Measurements from ENCODE around the gene C1RL. TPM values are rescaled to one million over a fixed set of nuclear protein-coding genes. Genes with fewer than 3 reads are reported as not detected.

The C1RL gene
- total and polyA plus RNA-seq, 8 donors = 55.4 to 72.7 (median 63.8) TPM

- Histone ChIP-seq H3K27ac (peak overlapping the region; percentile 34 to 58), H3K36me3 (peaks cover 0 to 10% of the 10 kb centered on the region in 2 donors), H3K9me3 (no peaks in the 10 kb centered on the region), H3K4me3 (peak overlapping the region; percentile 59 to 63), H3K4me1 (peaks cover 5 to 27% of the 10 kb centered on the region in 2 donors), H3K27me3 (peaks cover 0 to 36% of the 10 kb centered on the region in 2 donors)
- intact Hi-C loops (cut with DNase I) = no loop called here
- DNase-seq (peak in 1 of 4 donors; percentile 13), ATAC-seq (peak; percentile 2)
- TF ChIP-seq CTCF (IDR thresholded peaks at IDR 0.05) = no peak
These were observed 20.4 kb upstream of the C1RL start for GRCh38 chr12:7129287-7129871.

GRCh38 chr12:7128681-7129286, 19.8 kb upstream of the C1RL start, which contains the start of gene RBP5:
RBP5 (minus strand) TSS chr12:7128889; CDS start chr12:7128775, 114 bp downstream.
- Histone ChIP-seq H3K4me3 (peak within 1 kb of the TSS; percentile 59 to 63), H3K27me3 (peaks cover 0 to 36% of the 10 kb centered on the region in 2 donors), H3K4me1 (peaks cover 5 to 28% of the 10 kb centered on the region in 2 donors), H3K9me3 (no peaks in the 10 kb centered on the region), H3K27ac (peak within 1 kb of the TSS; percentile 34 to 58), H3K36me3 (peaks cover 0 to 4% of the 10 kb centered on the region in 2 donors)
- no peak for DNase-seq
- intact Hi-C loops (cut with DNase I) = no loop called here
- no peak for TF ChIP-seq CTCF (IDR thresholded peaks at IDR 0.05)
- ATAC-seq = no peak

- peaks cover 5 to 36% of the 10 kb centered on the region in 2 donors for H3K4me1 ChIP-seq
- H3K27ac ChIP-seq = no peak overlapping the region
- intact Hi-C loops (cut with DNase I) = no loop called here
- ATAC-seq (no peak), DNase-seq (no peak)
- H3K4me3 ChIP-seq = peak overlapping the region in 1 of 2 donors; percentile 7
- H3K36me3 ChIP-seq = no peaks in the 10 kb centered on the region
- H3K27me3 ChIP-seq = peaks cover 0 to 36% of the 10 kb centered on the region in 2 donors
- no peaks in the 10 kb centered on the region for H3K9me3 ChIP-seq
- TF ChIP-seq CTCF (IDR thresholded peaks at IDR 0.05) = no peak
These were observed 19.1 kb upstream of the C1RL start for GRCh38 chr12:7127916-7128626.

GRCh38 chr12:7125632-7126227, 16.7 kb upstream of the C1RL start:
- ATAC-seq (no peak), DNase-seq (no peak)
- no peak for TF ChIP-seq CTCF (IDR thresholded peaks at IDR 0.05)
- H3K36me3 ChIP-seq = no peaks in the 10 kb centered on the region
- no peak overlapping the region for H3K4me3 ChIP-seq
- no peak overlapping the region for H3K27ac ChIP-seq
- peaks cover 0 to 22% of the 10 kb centered on the region in 2 donors for H3K27me3 ChIP-seq
- intact Hi-C loops (cut with DNase I) = no loop called here
- H3K4me1 ChIP-seq = peaks cover 5 to 29% of the 10 kb centered on the region in 2 donors
- no peaks in the 10 kb centered on the region for H3K9me3 ChIP-seq

Measured in left lung (tissue), 10 donors.